Measurements from ENCODE around the gene MRRF.

DNA sequence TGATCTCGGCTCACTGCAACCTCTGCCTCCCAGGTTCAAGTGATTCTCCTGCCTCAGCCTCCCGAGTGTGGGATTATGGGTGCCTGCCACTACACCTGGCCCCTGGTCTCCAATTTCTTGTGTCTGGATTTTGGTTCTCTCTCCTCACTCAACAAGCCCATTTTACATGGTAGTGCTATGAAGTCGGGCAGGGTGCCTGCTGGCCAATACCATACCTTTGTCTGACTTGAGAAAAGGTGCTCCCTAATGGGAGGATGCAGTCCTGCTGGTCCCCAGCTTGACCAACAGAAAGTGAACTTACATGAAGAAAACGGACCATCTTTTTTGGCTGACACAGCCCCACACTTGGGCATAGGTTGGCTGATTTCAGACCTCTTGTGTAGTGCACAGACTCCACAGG is 84.5 kb downstream of the MRRF start:
- no peak for TF ChIP-seq TAF1 (IDR thresholded peaks at IDR 0.05; ENCODE audit: borderline replicate concordance, low read depth, low read length)
- no peak for TF ChIP-seq POLR2A (IDR thresholded peaks at IDR 0.05; ENCODE audit: low read depth, low read length)

Data from GM12892 (cell line).